Measurements from ENCODE around the gene CADM1. TPM values are rescaled to one million over a fixed set of nuclear protein-coding genes. Genes with fewer than 3 reads are reported as not detected.

The CADM1 gene
- total and polyA plus RNA-seq, 2 experiments from 2014 or later, result 16.5 to 18.0 TPM

DNA sequence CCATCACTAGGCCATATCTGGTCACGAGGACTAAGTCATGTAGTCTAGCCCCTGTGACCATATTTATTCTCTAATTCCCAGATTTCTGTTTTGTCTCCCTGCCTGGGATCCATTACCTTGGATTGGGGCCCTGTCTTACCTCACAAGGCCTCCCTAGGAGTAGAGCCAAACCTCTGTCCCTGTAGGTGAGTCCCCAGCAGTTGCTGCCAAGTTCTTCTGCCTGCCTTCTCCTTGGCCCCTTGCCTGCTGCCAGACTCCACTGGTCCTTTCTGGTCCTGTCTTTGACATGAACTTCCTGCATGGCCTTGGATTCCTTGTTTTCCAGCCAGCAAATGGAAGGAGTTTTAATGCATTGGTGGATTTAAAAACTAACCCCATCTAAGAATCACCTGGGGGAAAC is 35.6 kb upstream of the CADM1 start:
- Histone ChIP-seq H3K27me3 (ENCODE audit: insufficient read depth) (no peaks in the 10 kb centered on the region), H3K27ac (ENCODE audit: low read depth) (no peak overlapping the region), H3K36me3 (ENCODE audit: insufficient read depth) (no peaks in the 10 kb centered on the region), H3K79me2 (replicated peaks; ENCODE audit: insufficient read depth) (no peaks in the 10 kb centered on the region), H4K20me1 (replicated peaks; ENCODE audit: insufficient read depth) (no peaks in the 10 kb centered on the region), H3K9me2 (ENCODE audit: insufficient read depth) (peaks cover 1% of the 10 kb centered on the region; the same call in 1 of the 2 replicates), H3K4me2 (no peak overlapping the region), H2AFZ (no peak overlapping the region), H3K4me3 (no peak overlapping the region), H3K4me1 (ENCODE audit: insufficient read depth) (no peaks in the 10 kb centered on the region), H3F3A (replicated peaks; ENCODE audit: low read depth) (no peaks in the 10 kb centered on the region)
- TF ChIP-seq, protein P1, sequence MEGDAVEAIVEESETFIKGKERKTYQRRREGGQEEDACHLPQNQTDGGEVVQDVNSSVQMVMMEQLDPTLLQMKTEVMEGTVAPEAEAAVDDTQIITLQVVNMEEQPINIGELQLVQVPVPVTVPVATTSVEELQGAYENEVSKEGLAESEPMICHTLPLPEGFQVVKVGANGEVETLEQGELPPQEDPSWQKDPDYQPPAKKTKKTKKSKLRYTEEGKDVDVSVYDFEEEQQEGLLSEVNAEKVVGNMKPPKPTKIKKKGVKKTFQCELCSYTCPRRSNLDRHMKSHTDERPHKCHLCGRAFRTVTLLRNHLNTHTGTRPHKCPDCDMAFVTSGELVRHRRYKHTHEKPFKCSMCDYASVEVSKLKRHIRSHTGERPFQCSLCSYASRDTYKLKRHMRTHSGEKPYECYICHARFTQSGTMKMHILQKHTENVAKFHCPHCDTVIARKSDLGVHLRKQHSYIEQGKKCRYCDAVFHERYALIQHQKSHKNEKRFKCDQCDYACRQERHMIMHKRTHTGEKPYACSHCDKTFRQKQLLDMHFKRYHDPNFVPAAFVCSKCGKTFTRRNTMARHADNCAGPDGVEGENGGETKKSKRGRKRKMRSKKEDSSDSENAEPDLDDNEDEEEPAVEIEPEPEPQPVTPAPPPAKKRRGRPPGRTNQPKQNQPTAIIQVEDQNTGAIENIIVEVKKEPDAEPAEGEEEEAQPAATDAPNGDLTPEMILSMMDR (conservative IDR thresholded peaks at IDR 0.05; ENCODE audit: low read depth in 2 of 2), result no peak
- TF ChIP-seq, protein P2, sequence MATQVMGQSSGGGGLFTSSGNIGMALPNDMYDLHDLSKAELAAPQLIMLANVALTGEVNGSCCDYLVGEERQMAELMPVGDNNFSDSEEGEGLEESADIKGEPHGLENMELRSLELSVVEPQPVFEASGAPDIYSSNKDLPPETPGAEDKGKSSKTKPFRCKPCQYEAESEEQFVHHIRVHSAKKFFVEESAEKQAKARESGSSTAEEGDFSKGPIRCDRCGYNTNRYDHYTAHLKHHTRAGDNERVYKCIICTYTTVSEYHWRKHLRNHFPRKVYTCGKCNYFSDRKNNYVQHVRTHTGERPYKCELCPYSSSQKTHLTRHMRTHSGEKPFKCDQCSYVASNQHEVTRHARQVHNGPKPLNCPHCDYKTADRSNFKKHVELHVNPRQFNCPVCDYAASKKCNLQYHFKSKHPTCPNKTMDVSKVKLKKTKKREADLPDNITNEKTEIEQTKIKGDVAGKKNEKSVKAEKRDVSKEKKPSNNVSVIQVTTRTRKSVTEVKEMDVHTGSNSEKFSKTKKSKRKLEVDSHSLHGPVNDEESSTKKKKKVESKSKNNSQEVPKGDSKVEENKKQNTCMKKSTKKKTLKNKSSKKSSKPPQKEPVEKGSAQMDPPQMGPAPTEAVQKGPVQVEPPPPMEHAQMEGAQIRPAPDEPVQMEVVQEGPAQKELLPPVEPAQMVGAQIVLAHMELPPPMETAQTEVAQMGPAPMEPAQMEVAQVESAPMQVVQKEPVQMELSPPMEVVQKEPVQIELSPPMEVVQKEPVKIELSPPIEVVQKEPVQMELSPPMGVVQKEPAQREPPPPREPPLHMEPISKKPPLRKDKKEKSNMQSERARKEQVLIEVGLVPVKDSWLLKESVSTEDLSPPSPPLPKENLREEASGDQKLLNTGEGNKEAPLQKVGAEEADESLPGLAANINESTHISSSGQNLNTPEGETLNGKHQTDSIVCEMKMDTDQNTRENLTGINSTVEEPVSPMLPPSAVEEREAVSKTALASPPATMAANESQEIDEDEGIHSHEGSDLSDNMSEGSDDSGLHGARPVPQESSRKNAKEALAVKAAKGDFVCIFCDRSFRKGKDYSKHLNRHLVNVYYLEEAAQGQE (IDR thresholded peaks at IDR 0.05; ENCODE audit: unreplicated experiment), result no peak
- TF ChIP-seq STAT1 (IDR thresholded peaks at IDR 0.05; ENCODE audit: unreplicated experiment) (no peak), POLR2AphosphoS5 (IDR thresholded peaks at IDR 0.05; ENCODE audit: low read depth) (no peak), EZH2phosphoT487 (IDR thresholded peaks at IDR 0.05; ENCODE audit: unreplicated experiment) (no peak), CREB1 (CRISPR knock-in tag; IDR thresholded peaks at IDR 0.05; ENCODE audit: low read depth) (no peak), NANOG (IDR thresholded peaks at IDR 0.05; ENCODE audit: borderline replicate concordance) (no peak), ZNF114 (CRISPR knock-in tag; IDR thresholded peaks at IDR 0.05) (no peak), ZNF331 (CRISPR knock-in tag; IDR thresholded peaks at IDR 0.05; ENCODE audit: low read depth) (no peak), JUNB (IDR thresholded peaks at IDR 0.05; ENCODE audit: unreplicated experiment) (no peak), EZH2 (IDR thresholded peaks at IDR 0.05; ENCODE audit: low read depth, unreplicated experiment) (no peak)
- TF ChIP-seq, protein P3, sequence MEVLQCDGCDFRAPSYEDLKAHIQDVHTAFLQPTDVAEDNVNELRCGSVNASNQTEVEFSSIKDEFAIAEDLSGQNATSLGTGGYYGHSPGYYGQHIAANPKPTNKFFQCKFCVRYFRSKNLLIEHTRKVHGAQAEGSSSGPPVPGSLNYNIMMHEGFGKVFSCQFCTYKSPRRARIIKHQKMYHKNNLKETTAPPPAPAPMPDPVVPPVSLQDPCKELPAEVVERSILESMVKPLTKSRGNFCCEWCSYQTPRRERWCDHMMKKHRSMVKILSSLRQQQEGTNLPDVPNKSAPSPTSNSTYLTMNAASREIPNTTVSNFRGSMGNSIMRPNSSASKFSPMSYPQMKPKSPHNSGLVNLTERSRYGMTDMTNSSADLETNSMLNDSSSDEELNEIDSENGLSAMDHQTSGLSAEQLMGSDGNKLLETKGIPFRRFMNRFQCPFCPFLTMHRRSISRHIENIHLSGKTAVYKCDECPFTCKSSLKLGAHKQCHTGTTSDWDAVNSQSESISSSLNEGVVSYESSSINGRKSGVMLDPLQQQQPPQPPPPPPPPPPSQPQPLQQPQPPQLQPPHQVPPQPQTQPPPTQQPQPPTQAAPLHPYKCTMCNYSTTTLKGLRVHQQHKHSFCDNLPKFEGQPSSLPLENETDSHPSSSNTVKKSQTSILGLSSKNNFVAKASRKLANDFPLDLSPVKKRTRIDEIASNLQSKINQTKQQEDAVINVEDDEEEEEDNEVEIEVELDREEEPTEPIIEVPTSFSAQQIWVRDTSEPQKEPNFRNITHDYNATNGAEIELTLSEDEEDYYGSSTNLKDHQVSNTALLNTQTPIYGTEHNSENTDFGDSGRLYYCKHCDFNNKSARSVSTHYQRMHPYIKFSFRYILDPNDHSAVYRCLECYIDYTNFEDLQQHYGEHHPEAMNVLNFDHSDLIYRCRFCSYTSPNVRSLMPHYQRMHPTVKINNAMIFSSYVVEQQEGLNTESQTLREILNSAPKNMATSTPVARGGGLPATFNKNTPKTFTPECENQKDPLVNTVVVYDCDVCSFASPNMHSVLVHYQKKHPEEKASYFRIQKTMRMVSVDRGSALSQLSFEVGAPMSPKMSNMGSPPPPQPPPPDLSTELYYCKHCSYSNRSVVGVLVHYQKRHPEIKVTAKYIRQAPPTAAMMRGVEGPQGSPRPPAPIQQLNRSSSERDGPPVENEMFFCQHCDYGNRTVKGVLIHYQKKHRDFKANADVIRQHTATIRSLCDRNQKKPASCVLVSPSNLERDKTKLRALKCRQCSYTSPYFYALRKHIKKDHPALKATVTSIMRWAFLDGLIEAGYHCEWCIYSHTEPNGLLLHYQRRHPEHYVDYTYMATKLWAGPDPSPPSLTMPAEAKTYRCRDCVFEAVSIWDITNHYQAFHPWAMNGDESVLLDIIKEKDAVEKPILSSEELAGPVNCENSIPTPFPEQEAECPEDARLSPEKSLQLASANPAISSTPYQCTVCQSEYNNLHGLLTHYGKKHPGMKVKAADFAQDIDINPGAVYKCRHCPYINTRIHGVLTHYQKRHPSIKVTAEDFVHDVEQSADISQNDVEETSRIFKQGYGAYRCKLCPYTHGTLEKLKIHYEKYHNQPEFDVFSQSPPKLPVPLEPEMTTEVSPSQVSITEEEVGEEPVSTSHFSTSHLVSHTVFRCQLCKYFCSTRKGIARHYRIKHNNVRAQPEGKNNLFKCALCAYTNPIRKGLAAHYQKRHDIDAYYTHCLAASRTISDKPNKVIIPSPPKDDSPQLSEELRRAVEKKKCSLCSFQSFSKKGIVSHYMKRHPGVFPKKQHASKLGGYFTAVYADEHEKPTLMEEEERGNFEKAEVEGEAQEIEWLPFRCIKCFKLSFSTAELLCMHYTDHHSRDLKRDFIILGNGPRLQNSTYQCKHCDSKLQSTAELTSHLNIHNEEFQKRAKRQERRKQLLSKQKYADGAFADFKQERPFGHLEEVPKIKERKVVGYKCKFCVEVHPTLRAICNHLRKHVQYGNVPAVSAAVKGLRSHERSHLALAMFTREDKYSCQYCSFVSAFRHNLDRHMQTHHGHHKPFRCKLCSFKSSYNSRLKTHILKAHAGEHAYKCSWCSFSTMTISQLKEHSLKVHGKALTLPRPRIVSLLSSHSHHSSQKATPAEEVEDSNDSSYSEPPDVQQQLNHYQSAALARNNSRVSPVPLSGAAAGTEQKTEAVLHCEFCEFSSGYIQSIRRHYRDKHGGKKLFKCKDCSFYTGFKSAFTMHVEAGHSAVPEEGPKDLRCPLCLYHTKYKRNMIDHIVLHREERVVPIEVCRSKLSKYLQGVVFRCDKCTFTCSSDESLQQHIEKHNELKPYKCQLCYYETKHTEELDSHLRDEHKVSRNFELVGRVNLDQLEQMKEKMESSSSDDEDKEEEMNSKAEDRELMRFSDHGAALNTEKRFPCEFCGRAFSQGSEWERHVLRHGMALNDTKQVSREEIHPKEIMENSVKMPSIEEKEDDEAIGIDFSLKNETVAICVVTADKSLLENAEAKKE (CRISPR knock-in tag; IDR thresholded peaks at IDR 0.05), result no peak
- TF ChIP-seq, protein P4, sequence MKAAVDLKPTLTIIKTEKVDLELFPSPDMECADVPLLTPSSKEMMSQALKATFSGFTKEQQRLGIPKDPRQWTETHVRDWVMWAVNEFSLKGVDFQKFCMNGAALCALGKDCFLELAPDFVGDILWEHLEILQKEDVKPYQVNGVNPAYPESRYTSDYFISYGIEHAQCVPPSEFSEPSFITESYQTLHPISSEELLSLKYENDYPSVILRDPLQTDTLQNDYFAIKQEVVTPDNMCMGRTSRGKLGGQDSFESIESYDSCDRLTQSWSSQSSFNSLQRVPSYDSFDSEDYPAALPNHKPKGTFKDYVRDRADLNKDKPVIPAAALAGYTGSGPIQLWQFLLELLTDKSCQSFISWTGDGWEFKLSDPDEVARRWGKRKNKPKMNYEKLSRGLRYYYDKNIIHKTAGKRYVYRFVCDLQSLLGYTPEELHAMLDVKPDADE (IDR thresholded peaks at IDR 0.05), result no peak
- ATAC-seq (no peak), DNase-seq (ENCODE audit: low spot score) (no peak)
- Mint-ChIP-seq H3K27me3 (ENCODE audit: insufficient read depth, low read depth, poor library complexity) (peaks cover 7% of the 10 kb centered on the region), H3K27ac (no peak overlapping the region), H3K4me1 (no peaks in the 10 kb centered on the region), H3K4me3 (no peak overlapping the region), H3K36me3 (ENCODE audit: low read depth) (no peaks in the 10 kb centered on the region), H3K9me3 (no peaks in the 10 kb centered on the region; the same call in 2 of the 3 replicates)
